ENCODE measurements around the gene GMFB. TPM values are rescaled to one million over a fixed set of nuclear protein-coding genes. Genes with fewer than 3 reads are reported as not detected.
"Not testable (repeated sequence)": the region's sequence is repeated elsewhere in the genome, so short reads cannot be mapped to it uniquely, and the experiment has no call there.

The GMFB gene
- total and polyA plus RNA-seq, 5 donors = 13.2 to 37.5 (median 35.7) TPM

DNA sequence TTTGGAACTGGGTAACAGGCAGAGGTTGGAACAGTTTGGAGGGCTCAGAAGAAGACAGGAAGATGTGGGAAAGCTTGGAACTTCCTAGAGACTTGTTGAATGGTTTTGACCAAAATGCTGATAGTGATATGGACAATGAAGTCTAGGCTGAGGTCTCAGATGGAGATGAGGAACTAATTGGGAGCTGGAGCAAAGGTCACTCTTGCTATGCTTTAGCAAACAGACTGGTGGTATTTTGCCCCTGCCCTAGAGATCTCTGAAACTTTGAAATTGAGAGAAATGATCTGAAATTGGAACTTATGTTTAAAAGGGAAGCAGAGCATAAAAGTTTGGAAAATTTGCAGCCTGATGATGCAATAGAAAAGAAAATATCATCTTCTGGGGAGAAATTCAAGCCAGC, 30.2 kb downstream of the GMFB start:
- DNase-seq; intact Hi-C loops (cut with DNase I); ATAC-seq; H3K27ac ChIP-seq (ENCODE audit: low read length); H3K4me1 ChIP-seq (ENCODE audit: control insufficient read depth, insufficient read depth, low read length); H3K9me3 ChIP-seq (ENCODE audit: control insufficient read depth, low read length); H3K27me3 ChIP-seq (ENCODE audit: control insufficient read depth, insufficient read depth); H3K4me3 ChIP-seq (ENCODE audit: low read length): not testable (repeated sequence)

DNA sequence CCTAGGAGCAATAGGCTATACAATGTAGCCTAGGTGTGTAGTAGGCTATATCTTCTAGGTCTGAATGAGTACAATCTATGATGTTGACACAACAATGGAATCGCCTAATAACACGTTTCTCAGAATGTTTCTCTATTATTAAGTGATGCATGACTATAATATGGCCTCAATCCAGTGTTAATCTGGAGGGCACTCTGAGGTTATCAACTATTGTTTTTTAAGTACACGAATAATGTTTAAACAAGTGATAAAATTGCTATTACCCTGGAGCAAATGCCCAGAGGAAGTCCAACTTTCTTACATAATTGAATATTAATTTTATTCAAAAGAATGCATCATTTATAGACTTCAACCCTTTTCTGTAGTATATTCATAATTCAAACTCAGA, 31.2 kb downstream of the GMFB start:
- intact Hi-C loops (cut with DNase I) = no loop called here
- Histone ChIP-seq H3K4me3 (ENCODE audit: low read length) (no peak overlapping the region), H3K9me3 (ENCODE audit: control insufficient read depth, low read length) (no peaks in the 10 kb centered on the region), H3K27me3 (ENCODE audit: control insufficient read depth, insufficient read depth) (no peaks in the 10 kb centered on the region), H3K4me1 (ENCODE audit: control insufficient read depth, insufficient read depth, low read length) (no peaks in the 10 kb centered on the region), H3K27ac (ENCODE audit: low read length) (no peak overlapping the region)
- whole genome bisulfite sequencing = 35% methylated on average over 3 of the region's 3 CpGs
- no peak for DNase-seq
- ATAC-seq = no peak

DNA sequence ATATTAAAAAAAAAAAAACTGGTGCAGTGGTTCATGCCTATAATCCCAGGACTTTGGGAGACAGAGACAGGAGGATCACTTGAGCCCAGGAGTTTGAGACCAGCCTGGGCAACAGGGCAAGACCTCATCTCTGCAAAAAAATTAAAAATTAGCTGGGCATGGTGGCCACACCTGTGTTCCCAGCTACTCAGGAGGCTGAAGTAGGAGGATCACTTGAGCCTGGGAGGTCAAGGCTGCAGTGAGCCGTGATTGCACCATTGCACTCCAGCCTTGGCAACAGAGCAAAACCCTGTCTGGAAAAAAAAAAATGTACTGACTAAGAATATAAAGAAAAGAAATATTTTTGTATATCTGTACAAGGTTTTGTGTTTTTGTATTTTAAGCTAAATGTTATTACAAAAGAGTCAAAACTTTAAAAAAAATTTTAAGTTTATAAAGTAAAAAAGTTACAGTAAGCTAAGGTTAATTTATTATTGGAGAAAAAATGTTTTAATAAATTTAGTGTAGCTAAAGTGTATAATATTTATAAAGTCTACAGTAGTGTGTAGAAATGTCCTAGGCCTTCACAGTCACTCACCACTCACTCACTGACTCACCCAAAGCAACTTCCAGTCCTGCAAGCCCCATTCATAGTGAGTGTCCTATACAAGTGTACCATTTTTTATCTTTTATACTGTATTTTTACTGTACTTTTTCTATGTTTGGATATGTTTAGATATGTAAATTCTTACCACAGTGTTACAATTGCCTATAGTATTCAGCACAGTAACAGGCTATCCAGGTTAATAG, 31.8 kb downstream of the GMFB start:
- ATAC-seq; DNase-seq; H3K4me1 ChIP-seq (ENCODE audit: control insufficient read depth, insufficient read depth, low read length); H3K9me3 ChIP-seq (ENCODE audit: control insufficient read depth, low read length); H3K4me3 ChIP-seq (ENCODE audit: low read length); H3K27me3 ChIP-seq (ENCODE audit: control insufficient read depth, insufficient read depth); H3K27ac ChIP-seq (ENCODE audit: low read length); intact Hi-C loops (cut with DNase I): not testable (repeated sequence)
- 90% methylated on average over 1 of the region's 1 CpG for WGBS

DNA sequence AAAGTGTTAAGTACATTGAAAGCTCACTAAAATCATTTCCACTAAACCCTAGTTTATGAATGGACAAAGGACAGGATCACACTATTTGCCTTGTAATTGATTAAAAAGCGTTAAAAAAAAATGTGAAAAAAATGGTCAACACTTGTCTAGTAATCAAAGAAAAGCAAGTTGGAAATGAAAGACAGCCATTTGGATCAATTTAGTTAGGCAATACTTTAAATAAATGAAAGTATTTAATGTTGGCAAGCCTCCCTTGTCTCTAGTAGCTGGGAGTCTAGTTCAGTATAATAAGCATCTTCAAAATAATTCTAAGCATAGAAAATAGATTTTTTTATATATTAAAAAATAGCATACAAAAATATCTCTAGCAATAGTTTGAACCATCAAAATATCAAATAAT, 33.4 kb downstream of the GMFB start:
- intact Hi-C loops (cut with DNase I) = no loop called here
- no peak overlapping the region for H3K4me3 ChIP-seq (ENCODE audit: low read length)
- no peaks in the 10 kb centered on the region for H3K27me3 ChIP-seq (ENCODE audit: control insufficient read depth, insufficient read depth)
- ATAC-seq (no peak), DNase-seq (no peak)
- no peaks in the 10 kb centered on the region for H3K4me1 ChIP-seq (ENCODE audit: control insufficient read depth, insufficient read depth, low read length)
- 87% methylated on average over 1 of the region's 1 CpG for WGBS
- no peaks in the 10 kb centered on the region for H3K9me3 ChIP-seq (ENCODE audit: control insufficient read depth, low read length)
- no peak overlapping the region for H3K27ac ChIP-seq (ENCODE audit: low read length)

DNA sequence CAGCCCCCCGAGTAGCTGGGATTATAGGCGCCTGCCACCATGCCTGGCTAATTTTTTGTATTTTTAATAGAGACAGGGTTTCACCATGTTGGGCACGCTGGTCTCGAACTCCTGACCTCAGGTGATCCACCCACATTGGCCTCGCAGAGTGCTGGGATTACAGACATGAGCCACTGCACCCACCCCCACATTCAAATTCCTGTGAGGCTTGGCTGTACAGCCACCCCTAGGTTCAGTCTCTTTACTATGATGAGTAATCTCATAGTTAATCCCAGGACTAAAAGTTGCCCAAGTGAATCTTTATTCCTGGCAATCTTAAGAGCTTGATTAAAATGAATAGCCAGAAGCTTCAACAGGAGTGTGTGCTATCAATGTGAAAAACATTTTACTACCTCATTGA, 34.8 kb downstream of the GMFB start:
- 89% methylated on average over 5 of the region's 5 CpGs for WGBS
- DNase-seq; ATAC-seq; H3K27ac ChIP-seq (ENCODE audit: low read length); H3K4me1 ChIP-seq (ENCODE audit: control insufficient read depth, insufficient read depth, low read length); intact Hi-C loops (cut with DNase I); H3K4me3 ChIP-seq (ENCODE audit: low read length); H3K9me3 ChIP-seq (ENCODE audit: control insufficient read depth, low read length); H3K27me3 ChIP-seq (ENCODE audit: control insufficient read depth, insufficient read depth): not testable (repeated sequence)

DNA sequence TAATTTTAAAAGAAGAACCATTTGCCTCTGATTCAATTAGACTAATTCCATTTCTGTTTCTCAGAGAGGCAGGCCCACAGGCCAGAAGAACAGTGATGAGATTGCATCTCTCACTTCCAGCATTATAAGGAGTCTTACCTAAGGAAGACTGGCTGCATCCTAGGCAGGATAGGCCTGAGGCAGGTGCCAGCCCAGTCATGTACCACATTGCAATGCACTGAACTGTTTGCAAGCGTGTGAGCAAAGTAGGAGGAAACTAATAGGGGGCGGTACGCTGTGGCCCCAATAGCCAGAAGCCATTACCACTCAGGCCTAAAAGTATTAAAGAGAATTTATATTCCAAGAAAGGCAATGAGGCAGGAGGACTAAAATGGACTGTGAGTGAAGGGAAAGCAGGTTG, 35.5 kb downstream of the GMFB start:
- intact Hi-C loops (cut with DNase I) = no loop called here
- Histone ChIP-seq H3K4me1 (ENCODE audit: control insufficient read depth, insufficient read depth, low read length) (no peaks in the 10 kb centered on the region), H3K4me3 (ENCODE audit: low read length) (no peak overlapping the region), H3K27ac (ENCODE audit: low read length) (no peak overlapping the region), H3K9me3 (ENCODE audit: control insufficient read depth, low read length) (no peaks in the 10 kb centered on the region), H3K27me3 (ENCODE audit: control insufficient read depth, insufficient read depth) (no peaks in the 10 kb centered on the region)
- ATAC-seq (no peak), DNase-seq (no peak)
- 94% methylated on average over 3 of the region's 3 CpGs for WGBS

DNA sequence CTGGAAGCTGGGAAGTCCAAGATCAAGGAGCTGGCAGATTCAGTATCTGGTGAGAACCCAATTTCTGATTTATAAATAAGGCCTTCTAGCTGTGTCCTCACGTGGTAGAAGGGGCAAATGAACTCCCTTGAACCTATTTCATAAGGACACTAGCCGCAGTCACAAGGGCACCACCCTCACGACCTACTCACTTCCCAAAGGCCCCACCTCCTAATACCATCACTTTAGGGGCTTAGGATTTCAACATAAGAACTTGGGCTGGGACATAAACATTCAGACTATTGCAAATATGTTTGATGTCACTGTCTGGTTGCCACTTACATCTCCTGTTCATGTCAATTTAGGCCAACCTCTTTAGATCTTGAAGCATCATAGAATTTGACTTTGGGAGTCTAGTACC, 36.8 kb downstream of the GMFB start:
- no peak overlapping the region for H3K4me3 ChIP-seq (ENCODE audit: low read length)
- ATAC-seq (no peak), DNase-seq (no peak)
- H3K27ac ChIP-seq (ENCODE audit: low read length) = no peak overlapping the region
- no peaks in the 10 kb centered on the region for H3K4me1 ChIP-seq (ENCODE audit: control insufficient read depth, insufficient read depth, low read length)
- no peaks in the 10 kb centered on the region for H3K27me3 ChIP-seq (ENCODE audit: control insufficient read depth, insufficient read depth)
- intact Hi-C loops (cut with DNase I) = no loop called here
- H3K9me3 ChIP-seq (ENCODE audit: control insufficient read depth, low read length) = no peaks in the 10 kb centered on the region
- WGBS = 86% methylated on average over 3 of the region's 3 CpGs

DNA sequence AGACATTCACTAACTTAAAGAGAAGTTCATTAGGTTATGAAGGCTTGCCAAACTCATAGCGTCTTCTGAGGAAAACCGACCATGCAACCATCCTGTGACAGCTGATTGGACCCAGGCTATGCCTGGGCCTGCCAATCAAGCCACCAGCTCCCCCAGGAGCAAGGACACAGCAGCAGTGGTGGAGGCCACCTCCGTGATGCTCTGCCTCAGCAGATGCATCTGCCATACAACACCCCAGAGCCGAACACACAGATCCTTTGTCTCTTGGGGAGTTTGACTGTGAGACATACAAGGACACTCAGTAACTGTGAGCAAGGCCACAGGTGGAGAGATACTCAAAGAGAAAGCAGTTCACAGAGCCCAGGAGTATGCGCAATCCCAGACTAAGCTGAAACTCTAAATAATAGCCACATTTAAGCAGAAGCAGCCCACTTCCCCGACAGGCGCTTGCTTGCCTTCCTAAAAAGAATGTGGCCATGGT, 37.6 kb downstream of the GMFB start:
- Histone ChIP-seq H3K27ac (ENCODE audit: low read length) (no peak overlapping the region), H3K9me3 (ENCODE audit: control insufficient read depth, low read length) (no peaks in the 10 kb centered on the region), H3K27me3 (ENCODE audit: control insufficient read depth, insufficient read depth) (no peaks in the 10 kb centered on the region), H3K4me3 (ENCODE audit: low read length) (no peak overlapping the region), H3K4me1 (ENCODE audit: control insufficient read depth, insufficient read depth, low read length) (peaks cover 2% of the 10 kb centered on the region)
- DNase-seq (no peak), ATAC-seq (no peak)
- intact Hi-C loops (cut with DNase I) = no loop called here
- 87% methylated on average over 7 of the region's 7 CpGs for WGBS

DNA sequence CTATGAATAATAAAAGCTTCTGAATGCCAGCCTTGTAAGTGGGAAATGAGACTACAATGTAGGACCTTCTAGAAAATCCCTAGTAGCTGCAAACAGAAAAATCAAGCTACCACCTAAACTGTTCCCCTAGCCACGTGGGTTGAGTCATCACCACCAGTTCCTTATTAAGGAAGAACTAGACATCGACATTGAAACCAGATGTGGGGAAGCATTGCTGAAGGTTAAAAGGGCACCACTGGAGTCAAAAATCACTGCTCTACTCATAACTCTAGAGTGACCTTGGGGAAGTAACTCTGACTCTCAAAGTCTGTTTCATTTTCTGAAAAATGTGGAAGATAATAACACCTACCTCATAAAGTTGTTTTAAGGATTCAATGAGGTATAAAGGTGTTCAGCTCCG, 38.2 kb downstream of the GMFB start:
- no peak overlapping the region for H3K27ac ChIP-seq (ENCODE audit: low read length)
- H3K9me3 ChIP-seq (ENCODE audit: control insufficient read depth, low read length) = no peaks in the 10 kb centered on the region
- H3K4me1 ChIP-seq (ENCODE audit: control insufficient read depth, insufficient read depth, low read length) = peaks cover 2% of the 10 kb centered on the region
- DNase-seq = no peak
- 66% methylated on average over 3 of the region's 3 CpGs for WGBS
- intact Hi-C loops (cut with DNase I) = no loop called here
- H3K4me3 ChIP-seq (ENCODE audit: low read length) = no peak overlapping the region
- no peak for ATAC-seq
- H3K27me3 ChIP-seq (ENCODE audit: control insufficient read depth, insufficient read depth) = no peaks in the 10 kb centered on the region

DNA sequence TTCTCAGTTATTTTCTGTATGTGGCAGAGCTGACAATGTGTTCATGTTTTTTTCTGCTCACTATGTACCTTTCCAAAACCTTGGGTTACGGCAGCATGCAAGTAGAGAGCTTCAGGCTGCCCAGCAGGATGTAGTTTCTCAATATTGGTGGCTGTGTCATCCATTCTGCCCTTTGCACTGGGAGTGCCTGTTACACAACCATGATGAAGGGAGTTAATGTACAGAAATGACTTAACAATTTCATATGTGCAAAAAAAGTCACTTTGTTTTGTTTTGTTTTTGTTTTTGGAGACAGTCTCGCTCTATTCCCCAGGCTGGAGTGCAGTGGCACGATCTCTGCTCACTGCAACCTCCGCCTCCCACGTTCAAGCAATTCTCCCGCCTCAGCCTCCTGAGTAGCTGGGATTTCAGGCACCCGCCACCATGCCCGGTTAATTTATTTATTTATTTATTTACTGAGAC, 41.5 kb downstream of the GMFB start:
- intact Hi-C loops (cut with DNase I) = no loop called here
- no peaks in the 10 kb centered on the region for H3K27me3 ChIP-seq (ENCODE audit: control insufficient read depth, insufficient read depth)
- WGBS = 91% methylated on average over 8 of the region's 8 CpGs
- no peak for ATAC-seq
- no peak overlapping the region for H3K4me3 ChIP-seq (ENCODE audit: low read length)
- DNase-seq = no peak
- H3K27ac ChIP-seq (ENCODE audit: low read length) = no peak overlapping the region
- no peaks in the 10 kb centered on the region for H3K9me3 ChIP-seq (ENCODE audit: control insufficient read depth, low read length)
- peaks cover 2% of the 10 kb centered on the region for H3K4me1 ChIP-seq (ENCODE audit: control insufficient read depth, insufficient read depth, low read length)

DNA sequence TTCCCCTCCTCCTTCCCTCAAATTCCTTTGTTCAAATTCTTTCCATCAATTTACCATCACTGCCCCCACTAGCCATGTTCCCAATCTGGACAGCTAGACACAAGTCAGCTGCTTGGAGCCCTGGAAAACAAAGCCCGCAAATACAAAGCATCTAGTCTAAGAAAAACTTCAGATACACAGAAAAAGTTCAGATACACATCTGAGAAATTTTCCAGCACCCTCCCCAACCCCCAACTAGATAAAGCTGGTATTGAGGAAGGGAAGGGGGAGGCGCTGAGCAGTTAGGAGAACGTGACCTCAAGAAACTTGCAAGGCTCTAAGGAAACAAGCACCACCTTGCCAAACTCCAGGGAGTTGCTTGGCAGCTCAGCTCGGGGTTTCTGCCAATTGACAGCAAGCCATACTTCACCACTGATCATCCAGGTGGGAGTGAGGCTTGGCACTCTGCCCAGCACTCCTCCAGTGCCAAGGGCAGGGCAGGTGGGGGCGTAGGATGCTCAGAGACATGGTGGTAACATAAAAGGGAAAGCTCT, 42.6 kb downstream of the GMFB start:
- ATAC-seq = peak in 1 of 2 donors; percentile 13
- Histone ChIP-seq H3K9me3 (ENCODE audit: control insufficient read depth, low read length) (no peaks in the 10 kb centered on the region), H3K4me3 (ENCODE audit: low read length) (no peak overlapping the region), H3K27ac (ENCODE audit: low read length) (no peak overlapping the region), H3K27me3 (ENCODE audit: control insufficient read depth, insufficient read depth) (no peaks in the 10 kb centered on the region), H3K4me1 (ENCODE audit: control insufficient read depth, insufficient read depth, low read length) (peaks cover 2% of the 10 kb centered on the region)
- WGBS = 32% methylated on average over 5 of the region's 5 CpGs
- no peak for DNase-seq
- intact Hi-C loops (cut with DNase I) = no loop called here
